PC-9 (cell line): ENCODE measurements around the gene DNAJB8. TPM values are rescaled to one million over a fixed set of nuclear protein-coding genes. Genes with fewer than 3 reads are reported as not detected.

Source experiments
- BruUV-seq: library from RNA; stranded (reverse); fragments of 400-500 nt; replicated peaks from 2 replicates; lab custom pipeline; 2021; lab: Mats Ljungman, UMichigan
- CTCF ChIA-PET: fragments of 300-600 bp; sonication (Branson Sonifier 250); formaldehyde crosslinking; loops from one replicate; lab custom pipeline; 2022; ENCODE audit warnings: antibody characterized with exemption; lab: Charles Lee
- POLR2A ChIA-PET: fragments of 300-600 bp; sonication (Branson Sonifier 250); formaldehyde crosslinking; loops from one replicate; lab custom pipeline; 2022; ENCODE audit warnings: antibody characterized with exemption; ENCODE audit not compliant: unreplicated experiment; lab: Charles Lee
- DNase-seq, 2 experiments: peaks; one replicate each; pipeline versions ENCODE4 v3.0.0 to v3.0.0-alpha.2; 2015 to 2022; ENCODE audit warnings: mixed read lengths in 1 of 2
- H2AFZ ChIP-seq: fragments of 200-600 bp; sonication (generic); 2 replicates; pipeline ENCODE4 v1.8.1; 2017; ENCODE audit warnings: antibody characterized with exemption
- H3F3A ChIP-seq: fragments of 200-600 bp; sonication (generic); 2 replicates; pipeline ENCODE4 v1.8.1; 2017; ENCODE audit warnings: antibody characterized with exemption, mild to moderate bottlenecking, low read depth; ENCODE audit not compliant: insufficient read depth
- H3K27ac ChIP-seq: fragments of 200-600 bp; sonication (generic); 2 replicates; pipeline ENCODE4 v1.6.1; 2016; ENCODE audit warnings: mixed run types
- H3K27me3 ChIP-seq: fragments of 200-600 bp; sonication (generic); 2 replicates; pipeline ENCODE4 v1.6.1; 2016; ENCODE audit warnings: low read depth, mixed run types; ENCODE audit not compliant: insufficient read depth
- H3K36me3 ChIP-seq: fragments of 200-600 bp; sonication (generic); 2 replicates; pipeline ENCODE4 v1.6.1; 2016; ENCODE audit warnings: low read depth, mixed run types
- H3K4me1 ChIP-seq: fragments of 200-600 bp; sonication (generic); replicated peaks from 2 replicates; pipeline ENCODE4 v1.6.1; 2016; ENCODE audit warnings: mixed run types; ENCODE audit not compliant: insufficient read depth
- H3K4me2 ChIP-seq: fragments of 200-600 bp; sonication (generic); 2 replicates; pipeline ENCODE4 v1.6.1; 2017; ENCODE audit warnings: mixed run types
- H3K4me3 ChIP-seq: fragments of 200-600 bp; sonication (generic); 2 replicates; pipeline ENCODE4 v1.6.1; 2016; ENCODE audit warnings: mixed run types
- H3K79me2 ChIP-seq: fragments of 200-600 bp; sonication (generic); 2 replicates; pipeline ENCODE4 v1.6.1; 2017; ENCODE audit warnings: low read depth, mixed run types
- H3K9me2 ChIP-seq: fragments of 200-600 bp; sonication (generic); 2 replicates; pipeline ENCODE4 v1.8.1; 2017; ENCODE audit warnings: mild to moderate bottlenecking; ENCODE audit not compliant: insufficient read depth
- H3K9me3 ChIP-seq: fragments of 200-600 bp; sonication (generic); 2 replicates; pipeline ENCODE4 v1.8.1; 2016; ENCODE audit warnings: low read depth; ENCODE audit not compliant: insufficient read depth
- H4K20me1 ChIP-seq: fragments of 200-600 bp; sonication (generic); 2 replicates; pipeline ENCODE4 v1.8.1; 2017; ENCODE audit not compliant: insufficient read depth
- CTCF ChIP-seq: fragments of 200-600 bp; sonication (generic); conservative IDR thresholded peaks from 2 replicates; pipeline ENCODE4 v1.6.1; 2017; ENCODE audit warnings: mixed run types, antibody characterized with exemption, mild to moderate bottlenecking, moderate library complexity
- EZH2 ChIP-seq: fragments of 200-600 bp; sonication (generic); IDR thresholded peaks from 2 replicates; pipeline ENCODE4 v1.8.0; 2017; ENCODE audit warnings: antibody characterized with exemption, low read depth
- intact Hi-C: fragments of 100-400 bp; cut with micrococcal nuclease; formaldehyde crosslinking; loops from one replicate; pipeline ENCODE4 v1.10.0; 2022; ENCODE audit not compliant: unreplicated experiment
- total RNA-seq: library from RNA; stranded (reverse); gene quantifications from 2 replicates; pipeline ENCODE4 v1.2.3, GENCODE V29; 2021

Gene DNAJB8
- total RNA-seq, 1 experiment from 2014 or later, result not detected

- Histone ChIP-seq H3K79me2 (no peaks in the 10 kb centered on the region), H3K27me3 (peaks cover 22% of the 10 kb centered on the region; the same call in 1 of the 2 replicates), H3K27ac (no peak overlapping the region), H3K4me3 (no peak overlapping the region), H3K4me1 (no peaks in the 10 kb centered on the region), H3K9me3 (no peaks in the 10 kb centered on the region), H3K4me2 (no peak overlapping the region), H3F3A (no peaks in the 10 kb centered on the region), H2AFZ (no peak overlapping the region), H3K36me3 (no peaks in the 10 kb centered on the region), H4K20me1 (no peaks in the 10 kb centered on the region), H3K9me2 (no peaks in the 10 kb centered on the region)
- TF ChIP-seq CTCF (no peak), EZH2 (no peak)
- POLR2A ChIA-PET, result no interaction called here
- no TSS peak for BruUV-seq
- CTCF ChIA-PET, result no interaction called here
- intact Hi-C loops, result no loop called here
- DNase-seq, result no peak
Observed at GRCh38 chr3:128470134-128470899, 3.6 kb upstream of the DNAJB8 start.

- no peak for DNase-seq
- H3K4me1 ChIP-seq, result no peaks in the 10 kb centered on the region
- H3K79me2 ChIP-seq, result no peaks in the 10 kb centered on the region
- no peak overlapping the region for H2AFZ ChIP-seq
- no peaks in the 10 kb centered on the region for H4K20me1 ChIP-seq
- H3K27ac ChIP-seq, result no peak overlapping the region
- no peak overlapping the region for H3K4me2 ChIP-seq
- no peaks in the 10 kb centered on the region for H3K9me3 ChIP-seq
- ChIA-PET POLR2A (no interaction called here), CTCF (no interaction called here)
- intact Hi-C loops, result no loop called here
- H3F3A ChIP-seq, result no peaks in the 10 kb centered on the region
- no peak overlapping the region for H3K4me3 ChIP-seq
- TF ChIP-seq EZH2 (no peak), CTCF (no peak)
- H3K36me3 ChIP-seq, result no peaks in the 10 kb centered on the region
- peaks cover 26% of the 10 kb centered on the region for H3K27me3 ChIP-seq
- H3K9me2 ChIP-seq, result no peaks in the 10 kb centered on the region
- BruUV-seq, result no TSS peak
Observed at GRCh38 chr3:128469556-128469955, 2.9 kb upstream of the DNAJB8 start.

- no peaks in the 10 kb centered on the region for H3K9me3 ChIP-seq
- H3K4me2 ChIP-seq, result no peak overlapping the region
- peaks cover 26% of the 10 kb centered on the region for H3K27me3 ChIP-seq
- no peaks in the 10 kb centered on the region for H3F3A ChIP-seq
- no peak for DNase-seq
- no peak overlapping the region for H3K4me3 ChIP-seq
- intact Hi-C loops, result no loop called here
- ChIA-PET POLR2A (no interaction called here), CTCF (no interaction called here)
- no peaks in the 10 kb centered on the region for H4K20me1 ChIP-seq
- H2AFZ ChIP-seq, result no peak overlapping the region
- no peak overlapping the region for H3K27ac ChIP-seq
- BruUV-seq, result no TSS peak
- H3K9me2 ChIP-seq, result no peaks in the 10 kb centered on the region
- H3K36me3 ChIP-seq, result no peaks in the 10 kb centered on the region
- TF ChIP-seq CTCF (no peak), EZH2 (no peak)
- H3K4me1 ChIP-seq, result no peaks in the 10 kb centered on the region
- H3K79me2 ChIP-seq, result no peaks in the 10 kb centered on the region
Observed at GRCh38 chr3:128468791-128469527, 2.3 kb upstream of the DNAJB8 start.
